Stimulated activated CD4-positive, alpha-beta T cell treated with anti-CD3 and anti-CD28 coated beads, Interleukin-1b, Interleukin-23, amount 100 ng/mL, for 1 hour (primary cell): ENCODE data around the gene TEC.

Source experiments
- DNase-seq, 2 donors: peaks; one replicate each; pipeline ENCODE4 v3.0.0-alpha.2; 2020; ENCODE audit warnings: low read depth in 2 of 2

Gene TEC

GRCh38 chr4:48126621-48127020 lies 143.0 kb downstream of the TEC start:
- DNase-seq, result no peak

DNA sequence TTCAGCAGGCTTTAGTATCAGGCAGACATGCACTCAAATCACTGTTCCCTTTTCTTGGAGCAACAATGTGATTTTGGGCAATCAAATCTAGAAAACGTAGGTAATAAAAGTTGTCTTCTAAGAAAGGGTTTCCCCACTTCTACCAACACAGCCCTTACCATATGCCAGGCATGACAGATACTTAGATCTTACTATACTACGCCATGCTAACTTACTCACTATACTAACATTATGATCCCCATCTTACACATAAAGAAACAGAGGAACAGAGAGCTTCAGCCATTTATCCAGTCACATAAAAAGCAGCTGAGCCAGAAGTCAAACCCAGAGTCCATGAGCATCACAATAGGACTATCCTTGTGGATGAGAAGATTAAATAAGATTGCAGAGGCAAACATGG lies 144.8 kb downstream of the TEC start:
- DNase-seq, result no peak

- DNase-seq, result no peak
Measured at GRCh38 chr4:48122756-48123155, 146.9 kb downstream of the TEC start.

GRCh38 chr4:48121180-48121579 lies 148.5 kb downstream of the TEC start:
- no peak for DNase-seq

GRCh38 chr4:48120132-48120531 lies 149.5 kb downstream of the TEC start:
- no peak for DNase-seq

DNA sequence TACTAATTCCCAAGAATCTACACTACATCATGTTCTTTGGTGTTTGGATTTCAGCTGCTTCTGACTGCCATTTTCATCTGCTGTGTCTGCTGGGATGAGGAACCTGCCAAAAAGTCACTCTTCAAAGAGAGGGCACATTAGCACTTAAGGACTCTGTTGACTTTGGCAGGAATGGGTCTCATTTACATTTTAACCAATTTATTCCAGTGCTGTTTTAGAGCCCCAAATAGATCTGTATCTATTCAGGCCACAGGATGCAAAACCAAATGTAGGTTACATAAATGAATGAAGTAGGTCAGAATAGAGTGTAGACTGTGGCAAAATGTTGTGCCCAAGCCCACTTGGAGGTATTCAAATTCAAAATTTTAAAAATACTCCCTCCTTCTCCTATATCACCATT lies 150.0 kb downstream of the TEC start:
- DNase-seq, result no peak

DNA sequence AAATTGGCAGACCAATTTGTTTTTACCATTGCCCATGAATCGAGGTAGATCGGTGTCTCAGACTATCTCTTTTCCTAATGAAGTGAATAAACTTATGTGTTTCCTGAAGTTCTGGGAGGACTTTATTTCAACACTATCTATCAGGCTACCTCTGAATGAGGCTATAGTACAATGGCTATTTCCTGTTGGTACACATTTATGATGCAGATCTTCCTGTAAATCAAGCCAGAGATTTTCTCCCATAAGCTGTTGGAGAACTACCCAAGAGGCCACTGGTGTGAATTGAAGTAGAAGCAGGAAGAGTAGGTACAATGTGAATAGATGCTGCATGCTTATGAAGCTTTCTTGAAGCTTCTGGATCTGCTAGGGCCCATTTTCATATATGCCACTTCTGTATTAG lies 151.6 kb downstream of the TEC start:
- DNase-seq, result no peak

DNA sequence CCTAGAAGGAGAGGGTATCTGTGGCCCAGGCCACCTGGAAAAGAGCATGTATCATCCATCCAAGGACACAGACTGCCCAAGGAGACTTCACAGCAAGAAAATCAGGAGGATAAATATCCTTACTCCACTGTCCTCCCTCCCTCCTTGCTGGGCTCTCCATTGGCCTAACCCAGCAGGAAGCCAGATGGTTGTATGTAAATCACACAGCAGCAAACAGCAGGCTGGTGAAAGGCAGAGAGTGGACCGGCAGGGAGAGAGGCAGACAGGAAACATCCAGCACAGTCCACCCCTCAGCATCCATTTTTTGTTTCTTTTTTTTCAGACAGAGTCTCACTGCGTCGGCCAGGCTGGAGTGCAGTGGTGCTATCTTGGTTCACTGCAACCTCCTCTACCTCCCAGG lies 153.1 kb downstream of the TEC start:
- no peak for DNase-seq

DNA sequence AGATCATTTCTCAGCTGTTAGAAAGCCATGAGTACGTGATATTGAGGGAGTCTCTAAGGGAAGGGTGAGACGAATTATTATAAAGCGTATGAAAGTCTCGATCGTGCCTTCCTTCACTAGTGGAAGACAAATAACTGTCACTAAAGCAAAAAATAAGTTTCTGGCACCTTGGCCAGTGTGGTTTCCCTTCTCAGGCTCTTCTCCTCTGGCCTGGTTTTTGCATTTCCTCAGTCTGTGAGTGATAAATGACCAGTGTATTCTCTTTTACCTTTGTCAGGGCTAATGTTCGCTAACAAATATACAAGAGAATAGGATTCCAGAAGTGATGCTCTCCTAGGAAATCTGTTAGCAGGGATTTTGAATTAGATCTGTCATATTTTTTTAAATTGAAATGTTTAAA lies 155.2 kb downstream of the TEC start:
- no peak for DNase-seq

DNA sequence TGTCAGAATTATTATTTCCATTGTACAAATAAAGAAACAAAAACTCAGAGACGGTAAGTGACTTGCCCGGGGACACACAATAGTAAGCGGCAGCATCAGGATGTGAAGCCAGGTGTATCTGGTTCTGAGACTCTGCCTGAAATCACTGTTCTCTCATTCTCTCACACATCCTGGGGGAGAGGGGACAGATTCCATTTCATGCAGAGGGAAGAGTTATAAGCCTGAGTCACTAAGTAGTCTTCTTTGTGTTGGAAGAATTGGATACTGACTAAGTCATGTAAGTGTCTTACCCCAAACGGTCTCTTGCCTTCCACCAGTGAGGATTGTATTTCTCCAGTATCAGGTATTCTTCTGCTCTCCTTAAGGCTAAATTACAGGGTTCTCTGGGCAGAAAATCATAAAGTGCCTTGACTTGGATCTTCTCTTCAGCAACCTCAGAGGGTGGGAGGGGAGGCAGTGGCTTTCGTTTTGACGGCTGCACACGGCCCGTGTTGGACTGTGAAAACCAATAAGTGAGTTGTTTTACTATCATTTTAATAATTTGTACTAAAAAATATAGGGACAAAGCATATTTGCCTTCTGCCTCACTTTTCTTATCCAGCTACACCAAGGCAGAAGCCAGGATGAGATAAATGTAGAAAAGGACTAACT lies 157.5 kb downstream of the TEC start:
- no peak for DNase-seq

GRCh38 chr4:48110452-48110978 lies 159.1 kb downstream of the TEC start:
- no peak for DNase-seq

DNA sequence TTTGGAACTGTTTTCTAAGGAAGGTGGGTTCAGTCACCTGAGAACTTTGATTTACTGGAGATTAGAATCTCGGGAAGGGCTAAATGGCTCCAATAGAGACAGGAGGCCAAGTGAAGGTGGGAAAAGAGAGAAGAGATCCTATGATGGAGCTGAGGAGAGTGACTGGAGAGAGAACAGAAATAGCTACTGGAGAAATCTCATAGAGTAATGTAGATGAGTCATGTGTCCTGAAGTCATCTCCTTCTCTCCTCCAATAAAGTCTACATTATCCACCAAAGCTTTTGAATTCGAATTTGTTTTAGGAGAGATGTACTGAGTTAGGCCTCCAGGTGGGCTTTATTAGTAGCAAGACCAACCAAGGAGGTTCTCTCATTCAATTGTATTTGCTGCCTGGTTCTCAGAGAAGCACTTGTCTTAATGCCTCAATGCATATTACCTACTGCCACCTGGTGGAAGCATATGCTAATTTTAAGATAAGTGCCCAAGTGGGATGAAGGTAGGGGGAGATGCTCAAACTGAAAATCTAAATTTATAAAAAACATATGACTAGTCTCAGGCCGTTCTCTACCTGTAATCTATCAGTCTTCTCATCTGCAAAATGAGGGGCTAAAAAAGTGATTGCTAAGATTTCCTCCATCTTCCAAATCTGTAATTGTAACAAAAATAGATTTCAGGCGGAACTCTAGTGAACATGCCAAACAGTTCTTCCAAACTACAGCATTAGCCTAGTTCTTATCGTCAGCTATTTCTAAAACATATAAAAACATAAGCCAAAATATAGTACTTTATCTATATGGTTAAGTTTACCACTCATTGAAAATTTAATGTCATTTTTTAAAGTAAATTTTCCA lies 160.0 kb downstream of the TEC start:
- DNase-seq, result no peak

- no peak for DNase-seq
Measured at GRCh38 chr4:48108309-48109073, 161.1 kb downstream of the TEC start.

GRCh38 chr4:48105230-48105629 lies 164.4 kb downstream of the TEC start:
- DNase-seq, result no peak

DNA sequence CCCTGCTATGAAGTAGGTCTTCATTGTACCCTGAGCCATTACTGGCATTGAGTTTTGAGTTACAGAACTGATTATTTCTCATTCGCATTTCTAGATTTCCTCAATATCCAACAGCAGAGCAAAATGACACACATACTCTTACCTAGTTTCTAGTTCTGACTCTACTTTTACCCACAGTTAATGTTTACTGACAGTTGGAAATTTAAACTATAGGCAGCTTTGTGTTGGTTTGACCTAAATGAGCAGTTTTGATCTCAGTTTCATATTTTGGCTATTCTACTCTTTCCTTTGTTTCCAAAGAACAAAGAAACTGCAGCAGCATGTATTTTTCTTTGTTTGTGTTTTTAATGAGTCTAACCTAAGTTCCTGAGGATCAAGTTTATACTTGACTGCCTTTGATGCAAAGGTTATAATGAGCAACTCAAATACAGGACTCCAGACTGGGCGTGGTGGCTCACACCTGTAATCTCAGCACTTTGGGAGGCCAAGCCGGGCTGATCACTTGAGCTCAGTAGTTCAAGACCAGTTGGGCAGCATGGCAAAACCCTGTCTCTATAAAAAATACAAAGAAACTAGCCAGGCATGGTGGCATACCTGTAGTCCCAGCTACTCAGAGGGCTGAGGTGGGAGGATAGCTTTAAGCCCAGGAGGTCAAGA lies 166.0 kb downstream of the TEC start:
- no peak for DNase-seq

DNA sequence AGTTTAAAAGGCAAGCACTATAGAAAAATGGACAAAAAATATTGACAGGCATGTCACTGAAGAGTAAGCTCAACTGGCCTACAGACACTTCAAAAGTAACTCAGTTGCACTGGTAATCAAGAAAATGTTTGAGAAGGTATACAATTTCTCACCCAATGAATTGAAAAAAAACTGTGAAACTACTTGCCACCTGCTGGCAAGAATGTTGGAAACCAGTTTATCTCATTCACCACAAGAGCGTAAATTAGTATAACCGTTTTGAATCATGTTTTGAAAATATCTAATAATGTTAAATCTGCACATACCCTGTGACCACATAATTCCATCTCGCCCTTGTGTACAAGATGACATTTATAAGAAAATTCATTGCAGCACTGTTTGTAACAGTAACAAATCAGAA lies 167.3 kb downstream of the TEC start:
- DNase-seq, result no peak

DNA sequence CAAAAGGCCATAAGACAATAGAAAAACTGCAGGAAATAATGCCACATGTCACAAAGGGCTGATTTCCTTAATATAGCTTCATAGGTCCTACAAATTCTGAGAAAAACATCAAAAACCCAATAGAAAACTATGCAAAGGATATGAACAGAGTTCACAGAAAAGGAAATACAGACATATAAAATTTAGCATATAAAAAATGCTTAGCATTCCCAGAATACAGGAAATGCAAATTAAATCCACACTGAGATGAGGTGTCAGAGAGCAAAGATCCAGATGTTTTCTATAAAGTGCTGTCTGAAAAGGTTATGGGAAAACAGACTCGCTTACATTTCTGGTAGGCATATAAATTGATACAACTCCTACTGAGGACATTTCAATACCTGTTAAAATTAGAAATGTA lies 169.4 kb downstream of the TEC start:
- no peak for DNase-seq

GRCh38 chr4:48095441-48095840 lies 174.2 kb downstream of the TEC start:
- no peak for DNase-seq

DNA sequence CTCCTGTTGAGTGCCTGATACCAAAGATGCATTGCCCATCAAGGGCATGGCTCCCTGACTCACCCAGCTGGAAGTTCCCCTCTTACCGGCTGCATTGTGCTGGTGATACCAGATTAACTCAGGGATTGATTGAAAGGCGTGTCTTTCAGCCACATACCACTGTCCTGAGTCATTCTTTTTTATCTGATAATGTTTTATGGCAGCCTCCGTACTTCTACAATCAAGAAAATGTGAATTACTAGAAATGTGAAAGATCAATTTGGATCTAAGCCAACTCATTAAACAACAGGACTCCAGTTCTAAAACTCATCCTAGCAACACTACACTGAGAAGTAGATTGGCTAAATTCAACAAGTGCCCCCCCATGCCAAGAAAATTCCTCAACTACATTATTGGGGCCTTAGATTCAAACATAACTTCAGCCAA lies 175.6 kb downstream of the TEC start:
- DNase-seq, result no peak

DNA sequence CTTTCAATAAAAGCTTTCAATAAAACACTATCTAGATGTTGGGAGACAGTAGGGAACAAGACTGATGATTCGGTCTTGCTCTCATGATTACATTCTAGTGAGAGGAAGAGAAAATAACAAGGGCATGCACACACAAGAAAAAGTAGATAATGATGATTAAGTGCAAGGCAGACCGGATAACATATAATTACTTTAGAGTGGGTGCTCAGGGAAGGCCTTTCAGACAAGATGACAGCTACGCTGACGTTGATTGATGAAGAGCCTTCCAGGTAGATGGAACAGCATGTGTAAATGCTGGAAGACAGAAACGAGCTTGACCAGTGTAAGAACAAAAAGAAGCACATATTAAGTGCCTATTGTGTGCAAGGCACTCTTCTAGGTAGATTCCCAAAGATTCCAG lies 179.0 kb downstream of the TEC start:
- DNase-seq, result no peak

DNA sequence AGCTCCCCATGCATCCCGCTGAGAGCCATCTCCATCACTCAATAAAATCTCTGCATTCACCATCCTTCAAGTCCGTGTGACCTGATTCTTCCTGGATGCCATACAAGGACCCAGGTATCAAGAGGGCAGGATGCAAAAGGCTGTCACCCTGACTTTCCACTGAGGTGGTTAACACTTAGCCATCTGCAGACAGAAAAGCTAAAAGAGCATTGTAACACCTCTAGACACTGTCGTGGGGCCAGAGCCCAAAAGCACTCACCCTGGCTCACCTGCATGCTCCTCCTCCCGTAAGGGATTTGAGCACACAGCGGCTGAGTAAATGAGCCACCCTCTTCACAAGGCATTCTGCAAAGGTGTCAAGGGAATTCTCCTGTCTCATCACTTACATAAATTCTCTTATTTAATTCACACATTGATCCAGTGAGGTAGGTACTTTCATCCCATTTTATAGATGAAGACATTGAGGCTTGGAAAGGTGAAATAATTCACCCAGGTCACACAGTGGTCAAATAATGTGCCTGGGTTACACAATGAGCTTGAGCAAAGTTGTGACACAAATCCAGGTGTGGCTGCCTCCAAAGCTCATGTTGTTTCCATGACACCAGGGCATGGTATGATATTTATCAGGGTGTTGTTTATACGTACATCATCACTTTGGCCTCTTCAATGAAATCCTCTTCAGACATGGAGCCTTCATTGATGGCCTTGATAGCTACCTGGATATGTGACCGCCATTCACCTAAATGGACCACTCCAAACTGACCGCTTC lies 183.6 kb downstream of the TEC start:
- no peak for DNase-seq
